Measurements from ENCODE around the gene GIMAP8. TPM values are rescaled to one million over a fixed set of nuclear protein-coding genes. Genes with fewer than 3 reads are reported as not detected.
A peak's percentile ranks its signal among the peaks of the same experiment; 100 is the strongest.

GIMAP8 gene
- total RNA-seq, 1 experiment from 2014 or later = not detected

GRCh38 chr7:150432915-150433892, 17.2 kb upstream of the GIMAP8 start:
- in situ Hi-C loops (cut with HindIII; ENCODE audit: low sequenced_read_pairs) = no loop called here
- DNase-seq (ENCODE audit: low spot score) = no peak

GRCh38 chr7:150434240-150434639, 16.2 kb upstream of the GIMAP8 start:
- in situ Hi-C loops (cut with HindIII; ENCODE audit: low sequenced_read_pairs) = no loop called here
- DNase-seq (ENCODE audit: low spot score) = no peak

GRCh38 chr7:150435047-150435389, 15.4 kb upstream of the GIMAP8 start:
- in situ Hi-C loops (cut with HindIII; ENCODE audit: low sequenced_read_pairs) = no loop called here
- no peak for DNase-seq (ENCODE audit: low spot score)

- in situ Hi-C loops (cut with HindIII; ENCODE audit: low sequenced_read_pairs) = no loop called here
- DNase-seq (ENCODE audit: low spot score) = no peak
Measured at GRCh38 chr7:150435390-150436073, 14.9 kb upstream of the GIMAP8 start.

- DNase-seq (ENCODE audit: low spot score) = no peak
- in situ Hi-C loops (cut with HindIII; ENCODE audit: low sequenced_read_pairs) = no loop called here
Measured at GRCh38 chr7:150439967-150440366, 10.5 kb upstream of the GIMAP8 start.

- DNase-seq (ENCODE audit: low spot score) = no peak
- in situ Hi-C loops (cut with HindIII; ENCODE audit: low sequenced_read_pairs) = no loop called here
Measured at GRCh38 chr7:150441524-150441923, 8.9 kb upstream of the GIMAP8 start.

- in situ Hi-C loops (cut with HindIII; ENCODE audit: low sequenced_read_pairs) = no loop called here
Measured at GRCh38 chr7:150442811-150443210, 7.6 kb upstream of the GIMAP8 start.

GRCh38 chr7:150443793-150444540, 6.5 kb upstream of the GIMAP8 start:
- in situ Hi-C loops (cut with HindIII; ENCODE audit: low sequenced_read_pairs) = no loop called here
- no peak for DNase-seq (ENCODE audit: low spot score)

More at GRCh38 chr7:150442811-150443210, 7.6 kb upstream of the GIMAP8 start:
- no peak for DNase-seq (ENCODE audit: low spot score)

GRCh38 chr7:150444674-150445365, 5.6 kb upstream of the GIMAP8 start:
- no peak for DNase-seq (ENCODE audit: low spot score)
- in situ Hi-C loops (cut with HindIII; ENCODE audit: low sequenced_read_pairs) = no loop called here

- no peak for DNase-seq (ENCODE audit: low spot score)
Measured at GRCh38 chr7:150446288-150446938, 4.0 kb upstream of the GIMAP8 start.

GRCh38 chr7:150447966-150448788, 2.3 kb upstream of the GIMAP8 start:
- no peak for DNase-seq (ENCODE audit: low spot score)
- in situ Hi-C loops (cut with HindIII; ENCODE audit: low sequenced_read_pairs) = no loop called here

More at GRCh38 chr7:150446288-150446938, 4.0 kb upstream of the GIMAP8 start:
- in situ Hi-C loops (cut with HindIII; ENCODE audit: low sequenced_read_pairs) = no loop called here

GRCh38 chr7:150448789-150449147, 1.7 kb upstream of the GIMAP8 start:
- in situ Hi-C loops (cut with HindIII; ENCODE audit: low sequenced_read_pairs) = no loop called here
- DNase-seq (ENCODE audit: low spot score) = peak; percentile 49

- DNase-seq (ENCODE audit: low spot score) = no peak
- in situ Hi-C loops (cut with HindIII; ENCODE audit: low sequenced_read_pairs) = no loop called here
Measured at GRCh38 chr7:150449206-150449952, 1.1 kb upstream of the GIMAP8 start.

- in situ Hi-C loops (cut with HindIII; ENCODE audit: low sequenced_read_pairs) = no loop called here
- no peak for DNase-seq (ENCODE audit: low spot score)
Measured at GRCh38 chr7:150451097-150451793, 815 bp downstream of the GIMAP8 start.

GRCh38 chr7:150451833-150452461, 1.5 kb downstream of the GIMAP8 start:
- no peak for DNase-seq (ENCODE audit: low spot score)
- in situ Hi-C loops (cut with HindIII; ENCODE audit: low sequenced_read_pairs) = no loop called here

- no peak for DNase-seq (ENCODE audit: low spot score)
- in situ Hi-C loops (cut with HindIII; ENCODE audit: low sequenced_read_pairs) = no loop called here
Measured at GRCh38 chr7:150453181-150453580, 2.8 kb downstream of the GIMAP8 start.

Data from G401 (cell line).